Measurements from ENCODE around the gene EDN1. TPM values are rescaled to one million over a fixed set of nuclear protein-coding genes. Genes with fewer than 3 reads are reported as not detected.
A peak's percentile ranks its signal among the peaks of the same experiment; 100 is the strongest.

The EDN1 gene
- total and polyA plus RNA-seq, 12 donors: 0.18 to 7.9 (median 1.6) TPM

- H3K27me3 ChIP-seq: no peaks in the 10 kb centered on the region
- no peaks in the 10 kb centered on the region for H3K9me3 ChIP-seq (replicated peaks in 1 of 3)
- 82 to 94% (median 85%) methylated on average over 1 of the region's 1 CpG for WGBS, 4 donors
- H3K4me3 ChIP-seq: no peak overlapping the region
- no peak overlapping the region for H3K27ac ChIP-seq
- TF ChIP-seq POLR2A (IDR thresholded peaks at IDR 0.05) (no peak), CTCF (IDR thresholded peaks at IDR 0.05) (no peak)
- no peaks in the 10 kb centered on the region for H3K36me3 ChIP-seq (replicated peaks in 1 of 2)
- no peak for DNase-seq
- intact Hi-C loops (cut with DNase I): no loop called here
- no peaks in the 10 kb centered on the region for H3K4me1 ChIP-seq (replicated peaks in 1 of 2)
These were observed 25.5 kb upstream of the EDN1 start for GRCh38 chr6:12264671-12265070.

GRCh38 chr6:12265296-12265695 lies 24.9 kb upstream of the EDN1 start:
- TF ChIP-seq POLR2A (IDR thresholded peaks at IDR 0.05): no peak
- TF ChIP-seq CTCF (IDR thresholded peaks at IDR 0.05): no peak
- Histone ChIP-seq H3K27me3 (no peaks in the 10 kb centered on the region), H3K9me3 (replicated peaks in 1 of 3) (no peaks in the 10 kb centered on the region), H3K4me3 (no peak overlapping the region), H3K36me3 (replicated peaks in 1 of 2) (no peaks in the 10 kb centered on the region), H3K4me1 (replicated peaks in 1 of 2) (no peaks in the 10 kb centered on the region), H3K27ac (no peak overlapping the region)
- 85 to 94% (median 90%) methylated on average over 1 of the region's 1 CpG for whole genome bisulfite sequencing, 4 donors
- DNase-seq: no peak
- intact Hi-C loops (cut with DNase I): no loop called here

- Histone ChIP-seq H3K9me3 (replicated peaks in 1 of 3) (no peaks in the 10 kb centered on the region), H3K36me3 (replicated peaks in 1 of 2) (no peaks in the 10 kb centered on the region), H3K4me3 (no peak overlapping the region), H3K27me3 (no peaks in the 10 kb centered on the region), H3K27ac (no peak overlapping the region), H3K4me1 (replicated peaks in 1 of 2) (no peaks in the 10 kb centered on the region)
- intact Hi-C loops (cut with DNase I): no loop called here
- peak in 1 of 7 donors; percentile 11 for DNase-seq
- TF ChIP-seq CTCF (IDR thresholded peaks at IDR 0.05): no peak
- TF ChIP-seq POLR2A (IDR thresholded peaks at IDR 0.05): no peak
- WGBS, 4 donors: 72 to 85% (median 81%) methylated on average over 2 of the region's 2 CpGs
These were observed 24.4 kb upstream of the EDN1 start for GRCh38 chr6:12265791-12266190.

- intact Hi-C loops (cut with DNase I): no loop called here
- Histone ChIP-seq H3K4me3 (no peak overlapping the region), H3K9me3 (replicated peaks in 1 of 3) (peaks cover 0 to 1% (median under 1%) of the 10 kb centered on the region in 3 donors), H3K27ac (no peak overlapping the region), H3K4me1 (replicated peaks in 1 of 2) (no peaks in the 10 kb centered on the region), H3K27me3 (no peaks in the 10 kb centered on the region), H3K36me3 (replicated peaks in 1 of 2) (no peaks in the 10 kb centered on the region)
- TF ChIP-seq CTCF (IDR thresholded peaks at IDR 0.05) (no peak), POLR2A (IDR thresholded peaks at IDR 0.05) (no peak)
- DNase-seq: no peak
- WGBS, 4 donors: 57 to 78% (median 76%) methylated on average over 2 of the region's 2 CpGs
These were observed 23.6 kb upstream of the EDN1 start for GRCh38 chr6:12266571-12266970.

Data from adrenal gland (tissue), 12 donors.